NCI-H1930 (cell line): ENCODE results near the gene UGT1A3.
"Not testable (repeated sequence)": the region's sequence is repeated elsewhere in the genome, so short reads cannot be mapped to it uniquely, and the experiment has no call there.

Source experiments
- DNase-seq, 2 experiments: peaks; one replicate each; lab custom pipeline; 2025; lab: John Stamatoyannopoulos, UW

Gene UGT1A3

DNA sequence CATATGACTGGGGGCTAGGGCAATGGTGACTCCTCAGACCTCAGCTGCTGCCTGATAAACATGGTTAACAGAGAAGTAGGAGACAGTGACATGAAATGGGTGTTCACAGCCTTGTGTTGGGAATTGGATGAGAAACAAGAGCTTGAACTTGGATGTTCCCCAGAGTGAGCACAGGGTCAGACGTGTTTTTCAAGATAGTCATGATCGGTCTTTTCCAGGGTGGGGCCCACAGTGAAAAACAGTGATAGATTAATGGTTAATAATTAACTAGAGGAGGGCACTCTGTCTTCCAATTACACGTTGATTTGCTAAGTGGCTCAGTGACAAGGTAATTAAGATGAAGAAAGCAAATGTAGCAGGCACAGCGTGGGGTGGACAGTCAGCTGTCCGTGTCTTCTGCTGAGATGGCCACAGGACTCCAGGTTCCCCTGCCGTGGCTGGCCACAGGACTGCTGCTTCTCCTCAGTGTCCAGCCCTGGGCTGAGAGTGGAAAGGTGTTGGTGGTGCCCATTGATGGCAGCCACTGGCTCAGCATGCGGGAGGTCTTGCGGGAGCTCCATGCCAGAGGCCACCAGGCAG lies at the start of gene UGT1A3:
TSS of gene UGT1A3 (plus strand) at position 320 of the 579 bp plus-strand sequence. CDS start at position 405, 85 bp downstream.
- DNase-seq: no peak

DNA sequence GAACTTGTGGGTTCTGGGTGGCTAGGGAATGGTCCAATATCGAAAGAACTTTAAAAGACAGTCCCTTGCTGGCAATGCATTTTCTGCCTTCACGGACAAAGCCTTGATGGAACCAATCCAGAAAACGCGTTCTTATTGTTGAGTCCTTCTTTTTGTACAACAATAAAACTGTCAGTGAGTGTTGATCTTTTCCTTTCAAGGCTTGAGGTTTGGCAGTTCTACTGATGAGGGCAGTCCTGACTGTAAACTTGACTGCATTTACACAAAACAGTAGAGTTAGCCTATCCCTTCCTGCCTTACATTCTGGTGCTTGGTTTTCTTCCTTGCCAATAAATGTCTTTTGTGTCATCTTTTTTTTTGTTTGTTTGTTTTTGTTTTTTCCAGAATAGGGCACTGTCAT lies 49.6 kb upstream of the UGT1A3 start:
- DNase-seq: no peak

DNA sequence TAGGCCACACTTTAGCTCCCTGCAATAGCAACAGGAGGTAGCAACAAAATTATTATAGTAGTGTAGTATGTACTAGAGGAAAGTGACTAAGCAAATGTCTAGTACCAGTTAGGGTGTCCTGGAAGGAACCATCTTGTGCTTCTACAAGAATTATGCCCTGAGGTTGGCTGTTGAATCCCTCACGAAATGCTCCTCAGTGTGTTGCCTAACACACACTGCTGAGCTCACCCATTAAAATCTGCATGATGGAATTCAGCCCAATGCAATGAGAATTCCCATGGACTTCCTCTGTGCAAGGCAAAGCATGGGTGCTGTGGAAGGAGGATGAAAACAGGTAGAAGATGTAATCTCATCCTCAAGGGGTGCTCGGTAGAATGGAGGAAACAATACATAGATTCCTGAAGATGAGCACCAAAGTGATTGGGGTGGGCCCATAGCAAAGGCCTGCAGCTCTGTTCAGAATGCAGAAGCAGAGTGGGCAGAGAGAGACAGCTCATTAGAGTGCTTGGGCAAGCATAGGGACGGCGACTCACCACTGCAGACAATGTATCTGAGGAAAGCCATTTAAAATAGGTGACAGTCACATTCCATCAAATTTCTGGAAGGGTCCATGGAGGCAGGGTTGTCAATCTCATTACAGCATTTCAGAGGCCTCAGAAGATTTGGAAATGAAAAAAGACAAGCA lies 48.3 kb upstream of the UGT1A3 start:
- no peak for DNase-seq

DNA sequence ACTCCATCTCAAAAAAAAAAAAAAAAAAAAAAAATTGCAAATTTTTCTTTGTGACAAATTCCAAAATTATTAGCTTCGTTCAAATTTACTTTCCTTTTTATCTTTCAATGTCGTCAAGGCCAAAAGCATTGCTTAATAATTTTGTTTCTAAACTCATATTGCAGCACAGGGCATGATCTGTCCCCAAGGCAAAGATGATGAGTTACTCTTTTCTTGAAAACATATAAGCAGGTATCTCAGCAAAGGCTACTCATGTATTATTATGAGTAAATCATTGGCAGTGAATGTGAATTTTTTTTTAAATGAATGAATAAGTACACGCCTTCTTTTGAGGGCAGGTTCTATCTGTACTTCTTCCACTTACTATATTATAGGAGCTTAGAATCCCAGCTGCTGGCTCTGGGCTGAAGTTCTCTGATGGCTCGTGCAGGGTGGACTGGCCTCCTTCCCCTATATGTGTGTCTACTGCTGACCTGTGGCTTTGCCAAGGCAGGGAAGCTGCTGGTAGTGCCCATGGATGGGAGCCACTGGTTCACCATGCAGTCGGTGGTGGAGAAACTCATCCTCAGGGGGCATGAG lies 47.2 kb upstream of the UGT1A3 start, which contains the start of gene UGT1A7:
TSS of gene UGT1A7 (plus strand) at position 381 of the 579 bp plus-strand sequence. CDS start at position 418, 37 bp downstream.
- no peak for DNase-seq

DNA sequence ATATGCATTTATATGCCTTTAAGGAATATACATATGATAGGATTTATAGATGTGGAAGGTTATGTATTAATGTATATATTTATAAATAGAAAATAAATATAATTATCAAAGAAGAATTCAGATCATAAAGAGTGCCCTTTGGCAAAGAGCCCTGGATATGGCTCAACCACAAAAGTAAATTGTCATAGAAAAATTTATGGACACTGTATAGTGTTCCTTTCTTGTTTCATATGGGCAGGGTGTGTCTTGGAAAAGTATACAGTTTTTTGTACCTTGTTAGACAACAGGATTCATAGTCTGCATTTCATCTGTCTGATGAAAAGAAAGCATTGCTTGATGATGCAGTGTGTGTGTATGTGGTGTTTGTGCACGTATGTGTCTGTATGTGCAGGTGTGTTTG lies 44.2 kb upstream of the UGT1A3 start:
- no peak for DNase-seq

DNA sequence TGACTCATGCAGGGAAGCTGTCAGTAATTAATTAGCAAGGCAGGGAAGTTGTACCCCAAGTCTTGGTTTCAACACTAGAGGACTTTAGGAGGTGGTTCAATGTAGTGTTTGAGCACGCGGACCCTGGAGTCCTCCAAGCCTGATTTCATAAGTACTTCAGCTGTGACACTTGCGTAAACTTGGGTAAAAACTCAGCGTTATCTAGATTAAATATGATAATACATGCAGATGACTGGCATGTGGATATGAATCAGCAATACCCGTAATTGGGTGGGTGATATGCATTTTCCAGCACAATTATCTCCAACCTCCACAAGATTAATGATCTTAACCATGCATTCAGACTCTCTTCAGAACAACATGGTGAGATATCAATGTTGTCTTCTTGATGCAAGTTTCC lies 41.9 kb upstream of the UGT1A3 start:
- DNase-seq: no peak

DNA sequence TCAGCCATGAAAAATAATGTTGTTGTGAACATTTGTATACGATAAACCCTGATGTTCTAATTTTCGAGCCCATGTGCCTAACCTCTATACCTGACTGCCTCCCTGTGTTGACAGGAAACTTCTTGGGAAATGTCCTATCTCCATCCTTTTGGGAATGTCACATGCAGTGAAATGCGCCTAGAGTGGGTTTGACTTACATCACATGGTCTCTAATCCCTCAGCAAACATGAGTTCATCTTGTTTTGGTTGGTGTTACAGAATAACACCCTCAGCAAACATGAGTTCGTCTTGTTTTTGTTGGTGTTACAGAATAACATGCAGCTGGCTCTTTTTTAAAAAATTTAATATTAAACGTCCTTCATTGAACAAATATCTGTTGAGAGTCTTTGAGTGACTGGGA lies 40.5 kb upstream of the UGT1A3 start:
- no peak for DNase-seq

DNA sequence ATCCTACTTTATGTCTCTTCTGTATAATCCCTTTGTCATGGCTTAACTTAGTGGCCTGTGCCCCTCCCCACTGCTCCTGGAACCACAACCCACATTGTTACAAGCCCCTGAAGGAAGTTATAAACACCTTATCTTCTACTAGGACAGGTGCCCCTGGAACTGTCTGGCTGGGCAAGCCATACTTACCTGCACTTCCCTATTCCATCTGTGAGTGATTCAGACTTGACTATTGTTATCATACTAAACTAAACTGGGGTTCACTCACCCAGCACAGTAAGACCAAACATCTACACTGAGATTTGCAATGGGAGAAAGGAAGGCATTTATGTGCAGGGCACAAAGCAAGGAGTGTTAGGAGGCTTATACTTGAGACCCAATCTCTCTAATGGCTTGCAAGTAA lies 39.8 kb upstream of the UGT1A3 start:
- DNase-seq: no peak

DNA sequence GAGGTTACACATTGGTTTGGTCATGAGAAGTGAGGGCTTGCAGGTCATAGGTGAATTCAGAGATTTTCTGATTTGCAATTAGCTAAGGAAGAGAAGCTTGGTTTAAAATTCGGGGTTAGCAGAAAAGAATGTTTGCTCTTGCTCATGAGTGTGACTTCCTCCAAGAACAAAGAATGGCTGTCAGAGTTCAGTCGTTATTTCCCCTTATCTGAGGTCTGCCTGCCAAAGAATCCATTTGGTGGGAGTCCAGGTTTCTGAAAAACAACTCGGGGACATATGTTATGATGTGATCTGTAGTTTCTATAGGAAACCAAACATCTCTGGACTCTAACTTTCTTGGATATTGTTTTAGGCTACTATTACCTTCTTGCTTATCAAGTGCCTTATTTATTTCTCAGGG lies 39.3 kb upstream of the UGT1A3 start:
- no peak for DNase-seq

DNA sequence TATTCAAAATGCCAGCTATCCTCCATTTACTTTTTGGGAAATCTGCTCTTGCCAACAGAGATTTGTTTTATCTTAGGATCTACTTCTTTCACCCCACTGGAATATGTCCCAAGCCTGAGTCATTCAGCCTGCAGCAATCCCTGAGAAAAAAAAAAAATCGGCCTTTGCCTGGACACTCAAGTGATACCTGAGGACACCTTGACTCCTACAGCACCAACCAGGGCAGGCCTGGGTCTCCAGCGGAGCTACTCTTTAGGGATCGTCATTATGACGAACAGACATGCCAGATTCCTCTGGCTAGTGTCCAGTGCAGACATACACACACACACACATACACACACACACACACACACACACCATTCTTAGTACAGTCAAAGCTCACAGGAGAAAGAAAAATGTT lies 38.4 kb upstream of the UGT1A3 start:
- DNase-seq: no peak

DNA sequence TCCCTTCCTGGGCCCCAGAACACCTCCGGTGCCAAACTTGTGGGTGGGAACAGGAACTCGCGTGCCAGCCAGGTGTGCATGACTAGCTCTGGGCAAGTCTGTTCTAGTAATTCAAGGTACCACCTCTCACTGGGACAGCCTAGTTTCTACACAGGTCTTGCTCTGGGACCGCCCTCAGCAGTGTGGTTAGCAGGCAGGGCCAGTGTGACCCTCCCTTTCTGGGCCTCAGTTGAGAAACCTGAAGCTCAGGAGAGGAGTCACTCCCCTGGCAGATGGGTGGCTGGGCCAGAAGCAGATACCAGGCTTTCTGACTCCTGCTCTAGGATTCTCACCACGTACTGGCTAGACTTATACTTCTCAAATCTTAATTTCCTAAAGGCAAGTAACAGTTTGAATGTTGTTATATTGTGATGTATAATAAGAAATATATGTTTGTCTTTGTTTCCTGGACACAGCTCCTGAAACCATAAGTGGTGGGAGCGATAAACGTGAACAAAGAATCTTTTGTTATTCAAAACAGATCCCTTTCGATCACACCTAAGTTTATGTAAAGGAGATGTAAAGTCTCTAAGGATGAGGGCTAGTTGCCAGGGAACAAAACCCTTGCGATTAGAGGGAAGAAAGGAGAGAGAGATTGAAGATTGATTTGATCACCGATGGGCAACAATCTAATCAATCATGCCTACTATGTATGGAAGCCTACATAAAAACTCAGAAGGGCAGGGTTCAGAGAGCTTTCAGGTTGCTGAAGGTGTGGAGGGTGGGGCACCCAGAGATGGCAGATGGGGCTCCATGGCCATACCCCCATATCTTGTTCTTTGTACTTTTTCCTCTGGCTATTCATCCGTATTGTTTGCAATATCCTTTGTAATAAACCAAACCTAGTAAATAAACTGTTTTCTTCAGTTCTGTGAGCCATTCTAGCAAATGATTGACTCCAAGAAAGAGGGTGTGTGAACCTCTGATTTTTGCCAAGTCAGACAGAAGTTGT lies 37.1 kb upstream of the UGT1A3 start:
- no peak for DNase-seq

DNA sequence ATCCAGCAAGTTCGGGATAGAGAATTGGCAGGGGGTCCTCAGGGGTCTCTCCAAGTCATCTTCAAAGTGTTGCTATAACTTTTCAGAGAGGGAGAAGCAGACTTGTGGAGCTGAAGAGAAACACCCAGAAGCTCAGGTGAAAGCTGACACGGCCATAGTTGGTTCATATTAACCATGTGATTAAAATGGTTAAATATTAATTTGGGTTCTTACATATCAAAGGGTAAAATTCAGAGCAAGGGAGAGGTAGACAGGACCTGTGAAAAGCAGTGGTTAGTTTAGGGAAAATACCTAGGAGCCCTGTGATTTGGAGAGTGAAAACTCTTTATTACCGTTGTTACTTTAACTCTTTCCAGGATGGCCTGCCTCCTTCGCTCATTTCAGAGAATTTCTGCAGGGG lies 36.2 kb upstream of the UGT1A3 start, which contains the start of gene UGT1A6:
TSS of gene UGT1A6 (plus strand) at position 243 of the 400 bp plus-strand sequence. CDS start at position 358, 115 bp downstream.
- no peak for DNase-seq

DNA sequence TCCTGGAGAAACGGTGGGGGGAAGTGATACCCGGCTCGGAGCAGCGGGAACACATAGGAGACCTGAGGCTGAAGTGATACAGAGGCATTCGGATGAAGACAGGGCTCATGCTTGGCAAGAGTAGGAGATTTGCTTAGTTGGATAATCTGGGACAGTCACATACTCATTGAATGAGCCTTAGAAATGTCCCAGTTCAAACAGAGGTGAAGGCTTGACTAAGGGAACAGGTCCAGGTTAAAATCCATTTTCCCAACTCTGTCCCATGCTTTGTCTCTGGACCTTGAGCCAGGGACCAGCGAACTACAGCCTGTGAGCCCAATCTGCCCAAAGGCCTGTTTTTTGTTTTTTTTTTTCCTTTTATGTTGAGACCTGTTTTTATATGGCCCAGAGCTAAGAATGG lies 34.9 kb upstream of the UGT1A3 start:
- no peak for DNase-seq

DNA sequence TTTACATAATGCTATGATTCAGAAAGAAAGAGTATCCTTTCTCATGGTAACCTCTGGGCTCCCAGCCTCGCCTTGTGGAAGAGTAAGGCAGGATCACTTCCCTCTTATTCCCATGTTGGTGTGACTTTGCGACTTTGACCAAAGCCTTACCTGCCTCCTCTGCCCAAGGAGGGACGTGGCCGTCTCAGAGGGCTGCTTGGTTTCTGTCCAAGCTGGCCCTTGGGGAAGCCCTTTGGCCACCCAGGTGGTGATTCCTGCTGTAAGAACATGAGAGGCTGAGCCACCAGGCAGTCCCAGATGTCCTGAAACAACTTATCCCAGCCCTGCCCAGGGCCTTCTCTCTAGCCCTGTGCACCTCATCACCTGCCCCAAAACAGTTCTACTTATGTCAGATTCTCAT lies 30.1 kb upstream of the UGT1A3 start:
- DNase-seq: no peak

DNA sequence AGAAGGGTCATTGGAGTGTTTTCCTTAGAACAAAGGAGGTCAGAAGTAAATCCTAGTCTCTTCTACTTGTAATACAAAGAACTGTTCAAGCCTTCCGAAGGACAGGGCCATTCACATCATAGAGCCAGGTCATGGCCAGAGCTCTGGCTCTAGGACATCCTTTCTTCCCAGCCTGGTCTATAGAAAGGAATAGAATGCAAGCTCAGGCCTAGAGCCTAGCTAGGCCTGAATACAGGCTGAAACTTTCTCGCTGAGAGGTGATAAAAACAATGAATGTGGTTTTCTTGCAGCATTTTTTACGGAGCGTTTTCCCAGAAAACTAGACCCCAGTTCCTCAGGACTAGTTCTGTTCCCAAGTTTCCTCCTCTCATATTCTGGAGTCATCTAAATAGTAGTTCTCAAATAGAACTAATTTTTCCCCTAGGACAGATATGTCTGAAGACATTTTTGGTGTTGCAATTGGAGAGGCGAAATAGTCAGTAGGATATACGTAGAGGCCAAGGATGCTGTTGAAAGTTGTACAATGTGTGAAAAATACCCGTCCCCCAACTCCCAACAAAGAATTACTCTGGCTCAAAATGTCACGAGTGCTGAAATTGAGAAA lies 29.3 kb upstream of the UGT1A3 start:
- DNase-seq: no peak

DNA sequence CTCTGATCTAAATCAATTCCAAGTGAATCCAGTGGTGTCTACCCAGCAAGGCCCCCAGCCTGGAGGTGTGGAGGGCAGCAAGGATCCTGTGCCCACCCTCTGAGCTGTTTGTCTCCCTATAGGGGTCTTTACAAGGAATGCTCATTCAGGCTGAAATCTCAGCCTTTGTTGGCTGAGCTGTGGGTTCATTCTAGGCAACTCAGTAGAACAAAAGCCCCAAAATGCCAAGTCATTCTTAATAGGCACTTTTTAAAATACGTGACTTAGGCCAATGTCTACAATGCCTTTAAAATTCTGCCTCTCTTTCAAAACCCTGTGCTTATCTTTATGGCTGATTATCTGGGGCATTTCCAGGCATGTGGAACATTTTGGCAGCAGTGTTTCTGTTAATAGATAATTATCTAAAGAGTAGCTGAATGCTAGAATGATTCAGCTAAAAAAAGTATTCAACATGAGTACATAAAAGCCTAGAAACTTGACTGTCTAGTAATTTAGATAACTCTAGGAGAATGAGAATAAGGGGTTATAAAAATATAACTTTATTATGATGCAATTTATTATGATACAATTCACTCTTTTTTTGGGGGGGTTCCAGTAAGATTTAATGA lies 28.7 kb upstream of the UGT1A3 start:
- DNase-seq: no peak

DNA sequence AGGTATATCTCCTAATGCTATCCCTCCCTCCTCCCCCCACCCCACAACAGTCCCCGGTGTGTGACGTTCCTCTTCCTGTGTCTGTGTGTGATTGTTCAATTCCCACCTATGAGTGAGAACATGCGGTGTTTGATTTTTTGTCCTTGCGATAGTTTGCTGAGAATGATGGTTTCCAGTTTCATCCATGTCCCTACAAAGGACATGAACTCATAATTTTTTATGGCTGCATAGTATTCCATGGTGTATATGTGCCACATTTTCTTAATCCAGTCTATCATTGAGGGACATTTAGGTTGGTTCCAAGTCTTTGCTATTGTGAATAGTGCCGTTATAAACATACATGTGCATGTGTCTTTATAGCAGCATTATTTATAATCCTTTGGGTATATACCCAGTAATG lies 28.0 kb upstream of the UGT1A3 start:
- DNase-seq: not testable (repeated sequence)

DNA sequence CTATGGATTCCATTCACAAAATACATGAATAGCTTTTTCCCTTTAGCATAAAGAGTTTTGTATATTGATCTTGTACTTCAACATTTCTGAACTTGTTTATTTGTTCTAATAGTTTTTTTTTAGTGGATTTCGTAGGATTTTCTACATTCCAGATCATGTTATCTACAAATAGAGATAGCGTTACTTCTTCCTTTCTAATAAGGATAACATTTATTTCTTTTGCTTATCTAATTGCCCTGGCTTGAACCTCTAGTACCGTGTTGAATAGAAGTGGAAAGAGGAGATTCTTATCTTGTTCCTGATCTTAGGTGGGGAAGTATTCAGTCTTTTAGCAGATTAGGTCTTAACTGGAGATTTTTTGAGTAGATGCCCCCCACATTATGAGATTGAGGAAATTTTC lies 26.6 kb upstream of the UGT1A3 start:
- no peak for DNase-seq

DNA sequence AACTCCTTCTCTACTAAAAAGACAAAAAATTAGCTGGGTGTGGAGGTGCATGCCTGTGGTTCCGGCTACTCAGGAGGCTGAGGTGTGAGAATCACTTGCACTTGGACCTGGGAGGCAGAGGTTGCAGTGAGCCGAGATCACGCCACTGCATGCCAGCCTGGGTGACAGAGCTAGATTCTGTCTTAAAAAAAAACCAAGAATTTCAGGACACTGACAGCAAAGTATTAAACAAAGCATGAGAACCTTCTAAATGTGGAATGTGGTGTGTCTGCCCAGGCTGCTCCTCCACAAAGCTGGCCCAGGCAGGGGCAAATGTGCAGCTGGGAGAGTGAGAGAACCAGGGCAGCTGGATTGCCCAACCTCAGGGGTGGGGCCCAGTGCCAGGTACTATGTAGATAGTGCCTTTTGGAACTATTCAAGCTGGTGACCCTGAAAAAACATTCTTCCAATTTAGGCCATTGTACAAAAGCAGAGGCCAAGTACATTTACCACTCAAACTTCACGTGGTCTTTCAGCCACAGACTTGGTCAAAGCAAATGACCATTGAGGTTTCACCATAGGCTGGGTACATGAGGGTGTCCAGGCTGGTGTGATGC lies 22.8 kb upstream of the UGT1A3 start:
- no peak for DNase-seq

DNA sequence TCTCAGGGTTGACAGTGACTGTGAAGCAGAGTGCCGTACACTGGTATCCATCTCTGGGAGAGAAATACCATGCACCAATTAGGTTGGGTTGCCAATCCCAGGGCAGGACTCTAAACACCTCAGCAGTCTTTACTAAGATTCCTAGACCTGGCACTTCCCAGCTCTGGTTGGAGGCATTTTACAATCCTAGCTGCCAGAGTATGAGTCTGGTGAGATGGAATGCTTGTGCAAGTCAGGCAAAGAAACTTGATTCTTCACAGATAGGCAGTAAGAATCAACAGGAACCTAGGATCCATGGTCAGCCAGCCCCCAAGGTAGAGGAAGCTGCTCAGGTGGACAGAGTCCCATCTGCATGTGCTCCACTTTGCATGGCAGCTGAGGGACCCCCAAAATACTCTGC lies 22.1 kb upstream of the UGT1A3 start:
- DNase-seq: no peak
